Activated CD8-positive, alpha-beta memory T cell treated with anti-CD3 and anti-CD28 coated beads, Interleukin-2, amount 50 U/mL, for 24 hours (primary cell): ENCODE data around the gene TENM4.

Experiments used
- DNase-seq: peaks from one replicate; pipeline ENCODE4 v3.0.0-alpha.2; 2020; ENCODE audit errors: extremely low read depth

Gene TENM4

GRCh38 chr11:79344753-79345294, 96.0 kb downstream of the TENM4 start:
- no peak for DNase-seq

- no peak for DNase-seq
Measured at GRCh38 chr11:79342686-79343085, 98.1 kb downstream of the TENM4 start.

GRCh38 chr11:79342236-79342635, 98.6 kb downstream of the TENM4 start:
- DNase-seq: no peak

- DNase-seq: no peak
Measured at GRCh38 chr11:79340535-79340934, 100.3 kb downstream of the TENM4 start.

- DNase-seq: no peak
Measured at GRCh38 chr11:79336797-79337517, 103.9 kb downstream of the TENM4 start.

GRCh38 chr11:79335681-79336080, 105.1 kb downstream of the TENM4 start:
- no peak for DNase-seq

- DNase-seq: no peak
Measured at GRCh38 chr11:79333355-79333754, 107.5 kb downstream of the TENM4 start.

- no peak for DNase-seq
Measured at GRCh38 chr11:79332017-79332416, 108.8 kb downstream of the TENM4 start.

GRCh38 chr11:79331203-79331901, 109.5 kb downstream of the TENM4 start:
- no peak for DNase-seq

GRCh38 chr11:79330651-79331050, 110.2 kb downstream of the TENM4 start:
- DNase-seq: no peak

GRCh38 chr11:79329561-79329960, 111.3 kb downstream of the TENM4 start:
- no peak for DNase-seq

- no peak for DNase-seq
Measured at GRCh38 chr11:79328402-79328801, 112.4 kb downstream of the TENM4 start.

- DNase-seq: no peak
Measured at GRCh38 chr11:79325851-79326250, 115.0 kb downstream of the TENM4 start.

- DNase-seq: no peak
Measured at GRCh38 chr11:79321263-79321662, 119.6 kb downstream of the TENM4 start.

GRCh38 chr11:79314906-79315689, 125.7 kb downstream of the TENM4 start:
- DNase-seq: no peak

GRCh38 chr11:79313530-79313913, 127.3 kb downstream of the TENM4 start:
- DNase-seq: no peak

- DNase-seq: no peak
Measured at GRCh38 chr11:79312617-79313529, 128.0 kb downstream of the TENM4 start.

- no peak for DNase-seq
Measured at GRCh38 chr11:79311461-79311860, 129.4 kb downstream of the TENM4 start.

GRCh38 chr11:79309407-79309806, 131.4 kb downstream of the TENM4 start:
- DNase-seq: no peak

- DNase-seq: no peak
Measured at GRCh38 chr11:79308429-79308828, 132.4 kb downstream of the TENM4 start.

- DNase-seq: no peak
Measured at GRCh38 chr11:79304599-79305212, 136.1 kb downstream of the TENM4 start.
